Measurements from ENCODE around the gene SCFD1.

DNA sequence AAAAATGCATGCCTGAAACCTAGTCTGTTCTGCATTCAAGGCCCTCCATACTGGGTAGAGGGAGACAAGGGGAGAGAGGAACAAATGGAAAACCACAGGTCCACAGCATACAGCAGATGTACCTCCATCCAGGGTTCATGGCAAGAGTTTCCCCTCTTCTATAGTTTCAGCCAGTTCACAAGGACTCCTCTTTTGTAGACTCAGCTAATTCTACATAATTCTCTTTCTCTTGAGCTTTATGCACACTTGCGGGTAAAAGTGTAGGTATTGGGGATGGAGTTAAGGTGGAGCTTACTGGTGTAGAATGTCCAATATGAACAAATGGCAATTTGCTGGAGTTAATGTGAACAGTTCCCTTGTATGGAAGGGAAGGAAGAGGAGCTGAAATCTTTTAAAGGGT, 39.7 kb upstream of the SCFD1 start:
- TF ChIP-seq POLR2A (IDR thresholded peaks at IDR 0.05): no peak
- TF ChIP-seq, protein P1, sequence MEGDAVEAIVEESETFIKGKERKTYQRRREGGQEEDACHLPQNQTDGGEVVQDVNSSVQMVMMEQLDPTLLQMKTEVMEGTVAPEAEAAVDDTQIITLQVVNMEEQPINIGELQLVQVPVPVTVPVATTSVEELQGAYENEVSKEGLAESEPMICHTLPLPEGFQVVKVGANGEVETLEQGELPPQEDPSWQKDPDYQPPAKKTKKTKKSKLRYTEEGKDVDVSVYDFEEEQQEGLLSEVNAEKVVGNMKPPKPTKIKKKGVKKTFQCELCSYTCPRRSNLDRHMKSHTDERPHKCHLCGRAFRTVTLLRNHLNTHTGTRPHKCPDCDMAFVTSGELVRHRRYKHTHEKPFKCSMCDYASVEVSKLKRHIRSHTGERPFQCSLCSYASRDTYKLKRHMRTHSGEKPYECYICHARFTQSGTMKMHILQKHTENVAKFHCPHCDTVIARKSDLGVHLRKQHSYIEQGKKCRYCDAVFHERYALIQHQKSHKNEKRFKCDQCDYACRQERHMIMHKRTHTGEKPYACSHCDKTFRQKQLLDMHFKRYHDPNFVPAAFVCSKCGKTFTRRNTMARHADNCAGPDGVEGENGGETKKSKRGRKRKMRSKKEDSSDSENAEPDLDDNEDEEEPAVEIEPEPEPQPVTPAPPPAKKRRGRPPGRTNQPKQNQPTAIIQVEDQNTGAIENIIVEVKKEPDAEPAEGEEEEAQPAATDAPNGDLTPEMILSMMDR (IDR thresholded peaks at IDR 0.05): no peak
